Measurements from ENCODE around the gene ADCK1. TPM values are rescaled to one million over a fixed set of nuclear protein-coding genes. Genes with fewer than 3 reads are reported as not detected.

Gene ADCK1
- total and polyA plus RNA-seq, 8 donors, result 2.9 to 9.9 (median 4.9) TPM

- peak overlapping the region; percentile 5 to 47 (median 26) for H3K4me3 ChIP-seq
- peak; percentile 84 to 94 (median 86) for DNase-seq
- peak overlapping the region in 3 of 4 donors; percentile 3 to 60 (median 46) for H3K27ac ChIP-seq
- H3K36me3 ChIP-seq, result no peaks in the 10 kb centered on the region
- H3K9me3 ChIP-seq, result no peaks in the 10 kb centered on the region
- 7 to 8% methylated on average over 44 to 45 of the region's 45 CpGs for WGBS, 2 donors
- no peak for FAIRE-seq
- ATAC-seq, result peak; percentile 94 to 97 (median 96)
- H3K27me3 ChIP-seq, result no peaks in the 10 kb centered on the region
- intact Hi-C loops (cut with DNase I), result loop anchor here in 1 of 3 donors (10.0 kb wide), 1 partner anchor 116 kb away; no protein-coding TSS in a partner anchor
- no peak for TF ChIP-seq CTCF (IDR thresholded peaks at IDR 0.05)
- H3K4me1 ChIP-seq, result no peaks in the 10 kb centered on the region
Observed at GRCh38 chr14:77980475-77981321, 180.8 kb downstream of the ADCK1 start.

Other genes with a start within 250 kb of the ADCK1 start
- gene SPTLC2, start 183.5 kb upstream of the ADCK1 start, total RNA-seq, result 10 to 100 TPM in 3 of 6 donors, 1 to 10 TPM in 3; 8.2 to 19.4 (median 11.1) TPM
- 1 to 10 TPM; 3.2 to 3.9 TPM for gene SPTLC2, start 183.5 kb upstream of the ADCK1 start, polyA plus RNA-seq
- gene ALKBH1, start 92.1 kb upstream of the ADCK1 start, total RNA-seq, result 1 to 10 TPM; 4.5 to 6.5 (median 5.2) TPM
- gene ALKBH1, start 92.1 kb upstream of the ADCK1 start, polyA plus RNA-seq, result 1 to 10 TPM; 3.5 to 9.7 TPM
- 10 to 100 TPM; 20.8 to 50.7 (median 33.3) TPM for gene SLIRP, start 92.0 kb upstream of the ADCK1 start, total RNA-seq
- gene SLIRP, start 92.0 kb upstream of the ADCK1 start, polyA plus RNA-seq, result 100 to 1,000 TPM; 121 to 189 TPM
- 10 to 100 TPM; 24.4 to 35.0 (median 30.2) TPM for gene SNW1, start 39.0 kb upstream of the ADCK1 start, total RNA-seq
- 10 to 100 TPM; 13.7 to 34.3 TPM for gene SNW1, start 39.0 kb upstream of the ADCK1 start, polyA plus RNA-seq